Thymus (tissue), 11 donors: ENCODE measurements around the gene PRDM16. TPM values are rescaled to one million over a fixed set of nuclear protein-coding genes. Genes with fewer than 3 reads are reported as not detected.

Source experiments
- DNase-seq, 9 donors: peaks; one replicate each; pipeline ENCODE4 v3.0.0-alpha.2; 2013; ENCODE audit warnings: low spot score in 9 of 9, low read depth in 6 of 9, missing footprints in 1 of 9
- H3K27ac ChIP-seq, 2 donors: one replicate each; pipeline ENCODE4 v1.5.1; 2013; ENCODE audit warnings: control low read depth in 1 of 2, low read depth in 1 of 2, low read length in 1 of 2, mild to moderate bottlenecking in 1 of 2, moderate library complexity in 1 of 2
- H3K27me3 ChIP-seq, 2 donors: one replicate each; pipeline ENCODE4 v1.5.1; 2013; ENCODE audit warnings: low read length in 1 of 2; ENCODE audit not compliant: control insufficient read depth in 2 of 2, insufficient read depth in 1 of 2
- H3K36me3 ChIP-seq, 2 donors: one replicate each; pipeline ENCODE4 v1.5.1; 2013; ENCODE audit warnings: low read length in 1 of 2, mild to moderate bottlenecking in 1 of 2, moderate library complexity in 1 of 2; ENCODE audit not compliant: control insufficient read depth in 2 of 2, insufficient read depth in 2 of 2
- H3K4me1 ChIP-seq, 2 donors: one replicate each; pipeline ENCODE4 v1.5.1; 2013; ENCODE audit warnings: low read length in 2 of 2; ENCODE audit not compliant: control insufficient read depth in 2 of 2, insufficient read depth in 2 of 2
- H3K4me3 ChIP-seq, 2 donors: one replicate each; pipeline ENCODE4 v1.5.1; 2013; ENCODE audit warnings: low read length in 2 of 2, control low read depth in 1 of 2, mild to moderate bottlenecking in 1 of 2
- H3K9me3 ChIP-seq, 2 donors: one replicate each; pipeline ENCODE4 v1.5.1; 2013; ENCODE audit warnings: low read length in 1 of 2, mild to moderate bottlenecking in 1 of 2; ENCODE audit not compliant: control insufficient read depth in 2 of 2, insufficient read depth in 1 of 2
- WGBS: extraction: QIAGEN DNeasy Blood & Tissue Kit; methylation state at CpG from one replicate; pipeline ENCODE4 v1.1.7; 2013; 5-methylcytosine and 5-hydroxymethylcytosine counted together
- polyA plus RNA-seq: library from polyadenylated mRNA; stranded (reverse); fragments of 200-250 nt; gene quantifications from one replicate; pipeline ENCODE4 v1.2.3, GENCODE V29; 2013
- total RNA-seq: library from RNA; stranded (reverse); fragments of 120-200 nt; gene quantifications from one replicate; pipeline ENCODE4 v1.2.4, GENCODE V29; 2013
- donor health status: healthy.

Gene PRDM16
- total and polyA plus RNA-seq, 2 donors = 0.09 to 0.55 TPM

GRCh38 chr1:3233551-3233950 lies 164.5 kb downstream of the PRDM16 start:
- Histone ChIP-seq H3K36me3 (no peaks in the 10 kb centered on the region), H3K4me3 (no peak overlapping the region), H3K27ac (no peak overlapping the region), H3K27me3 (no peaks in the 10 kb centered on the region), H3K9me3 (no peaks in the 10 kb centered on the region), H3K4me1 (no peaks in the 10 kb centered on the region)
- WGBS = 97% methylated on average over 8 of the region's 8 CpGs
- no peak for DNase-seq

GRCh38 chr1:3234281-3234680 lies 165.3 kb downstream of the PRDM16 start:
- H3K27me3 ChIP-seq = no peaks in the 10 kb centered on the region

GRCh38 chr1:3234956-3235355 lies 166.0 kb downstream of the PRDM16 start:
- H3K27me3 ChIP-seq = no peaks in the 10 kb centered on the region
- 97% methylated on average over 14 of the region's 14 CpGs for WGBS

More at GRCh38 chr1:3234281-3234680, 165.3 kb downstream of the PRDM16 start:
- 93% methylated on average over 15 of the region's 15 CpGs for WGBS
- Histone ChIP-seq H3K36me3 (no peaks in the 10 kb centered on the region), H3K9me3 (no peaks in the 10 kb centered on the region), H3K27ac (no peak overlapping the region), H3K4me1 (no peaks in the 10 kb centered on the region), H3K4me3 (no peak overlapping the region)
- no peak for DNase-seq

GRCh38 chr1:3235496-3235895 lies 166.5 kb downstream of the PRDM16 start:
- Histone ChIP-seq H3K27me3 (no peaks in the 10 kb centered on the region), H3K4me1 (no peaks in the 10 kb centered on the region), H3K9me3 (no peaks in the 10 kb centered on the region), H3K4me3 (no peak overlapping the region), H3K36me3 (no peaks in the 10 kb centered on the region), H3K27ac (no peak overlapping the region)
- DNase-seq = no peak
- WGBS = 95% methylated on average over 15 of the region's 15 CpGs

More at GRCh38 chr1:3234956-3235355, 166.0 kb downstream of the PRDM16 start:
- no peaks in the 10 kb centered on the region for H3K9me3 ChIP-seq
- H3K4me3 ChIP-seq = no peak overlapping the region
- no peaks in the 10 kb centered on the region for H3K4me1 ChIP-seq
- H3K36me3 ChIP-seq = no peaks in the 10 kb centered on the region
- no peak overlapping the region for H3K27ac ChIP-seq
- DNase-seq = no peak

- DNase-seq = no peak
- H3K27me3 ChIP-seq = no peaks in the 10 kb centered on the region
- WGBS = 92% methylated on average over 9 of the region's 9 CpGs
- no peaks in the 10 kb centered on the region for H3K4me1 ChIP-seq
- no peak overlapping the region for H3K27ac ChIP-seq
- no peaks in the 10 kb centered on the region for H3K36me3 ChIP-seq
- no peak overlapping the region for H3K4me3 ChIP-seq
- no peaks in the 10 kb centered on the region for H3K9me3 ChIP-seq
These were observed 167.4 kb downstream of the PRDM16 start for GRCh38 chr1:3236361-3236760.

GRCh38 chr1:3236955-3237354 lies 168.0 kb downstream of the PRDM16 start:
- WGBS = 86% methylated on average over 7 of the region's 7 CpGs
- Histone ChIP-seq H3K27me3 (no peaks in the 10 kb centered on the region), H3K27ac (no peak overlapping the region), H3K36me3 (no peaks in the 10 kb centered on the region), H3K9me3 (no peaks in the 10 kb centered on the region), H3K4me1 (no peaks in the 10 kb centered on the region), H3K4me3 (no peak overlapping the region)
- no peak for DNase-seq

GRCh38 chr1:3237570-3237969 lies 168.6 kb downstream of the PRDM16 start:
- Histone ChIP-seq H3K4me1 (no peaks in the 10 kb centered on the region), H3K4me3 (no peak overlapping the region), H3K27me3 (no peaks in the 10 kb centered on the region), H3K36me3 (no peaks in the 10 kb centered on the region), H3K27ac (no peak overlapping the region), H3K9me3 (no peaks in the 10 kb centered on the region)
- DNase-seq = no peak
- WGBS = 95% methylated on average over 15 of the region's 15 CpGs

- Histone ChIP-seq H3K9me3 (no peaks in the 10 kb centered on the region), H3K36me3 (no peaks in the 10 kb centered on the region), H3K27ac (no peak overlapping the region), H3K4me1 (no peaks in the 10 kb centered on the region), H3K27me3 (no peaks in the 10 kb centered on the region), H3K4me3 (no peak overlapping the region)
- DNase-seq = no peak
- 93% methylated on average over 28 of the region's 28 CpGs for WGBS
These were observed 169.1 kb downstream of the PRDM16 start for GRCh38 chr1:3237994-3238702.

GRCh38 chr1:3238703-3239278 lies 169.8 kb downstream of the PRDM16 start:
- Histone ChIP-seq H3K27ac (no peak overlapping the region), H3K36me3 (no peaks in the 10 kb centered on the region), H3K4me1 (no peaks in the 10 kb centered on the region), H3K4me3 (no peak overlapping the region), H3K27me3 (no peaks in the 10 kb centered on the region), H3K9me3 (no peaks in the 10 kb centered on the region)
- WGBS = 95% methylated on average over 21 of the region's 21 CpGs
- no peak for DNase-seq
